DMS 273 (cell line): ENCODE measurements around the gene CRELD1.
"Not testable (repeated sequence)": the region's sequence is repeated elsewhere in the genome, so short reads cannot be mapped to it uniquely, and the experiment has no call there.

Experiments used
- DNase-seq: peaks from one replicate; lab custom pipeline; 2025; ENCODE audit not compliant: unreplicated experiment; lab: John Stamatoyannopoulos, UW

The CRELD1 gene

GRCh38 chr3:9934235-9934621, 594 bp downstream of the CRELD1 start:
- DNase-seq, result peak; percentile 66

GRCh38 chr3:9934993-9935392, 1.4 kb downstream of the CRELD1 start:
- DNase-seq, result no peak

DNA sequence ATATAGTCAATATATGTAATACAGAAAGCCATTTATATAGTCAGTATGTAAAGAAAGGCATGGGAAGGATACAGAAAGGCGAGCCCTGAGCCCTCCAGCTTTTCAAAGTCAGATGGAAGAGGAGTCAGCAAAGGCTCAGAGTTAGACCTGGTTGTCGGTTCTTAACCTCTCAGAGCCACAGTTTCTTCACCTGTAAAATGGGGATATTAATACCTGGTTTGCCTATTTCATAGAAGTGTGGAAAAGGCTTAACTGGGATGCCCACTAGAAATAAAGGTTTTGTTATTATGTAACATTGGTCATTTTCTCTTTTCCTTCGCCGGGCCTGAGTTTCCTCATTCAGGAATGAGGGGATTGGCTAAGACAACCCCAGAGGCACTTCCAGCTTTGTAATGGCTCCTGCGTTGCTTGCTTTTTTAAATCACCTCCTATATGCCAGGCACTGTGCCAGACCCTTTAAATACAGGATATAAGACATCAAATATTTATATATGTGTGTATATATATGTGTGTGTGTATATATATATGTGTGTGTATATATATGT, 2.4 kb downstream of the CRELD1 start:
- DNase-seq, result no peak

DNA sequence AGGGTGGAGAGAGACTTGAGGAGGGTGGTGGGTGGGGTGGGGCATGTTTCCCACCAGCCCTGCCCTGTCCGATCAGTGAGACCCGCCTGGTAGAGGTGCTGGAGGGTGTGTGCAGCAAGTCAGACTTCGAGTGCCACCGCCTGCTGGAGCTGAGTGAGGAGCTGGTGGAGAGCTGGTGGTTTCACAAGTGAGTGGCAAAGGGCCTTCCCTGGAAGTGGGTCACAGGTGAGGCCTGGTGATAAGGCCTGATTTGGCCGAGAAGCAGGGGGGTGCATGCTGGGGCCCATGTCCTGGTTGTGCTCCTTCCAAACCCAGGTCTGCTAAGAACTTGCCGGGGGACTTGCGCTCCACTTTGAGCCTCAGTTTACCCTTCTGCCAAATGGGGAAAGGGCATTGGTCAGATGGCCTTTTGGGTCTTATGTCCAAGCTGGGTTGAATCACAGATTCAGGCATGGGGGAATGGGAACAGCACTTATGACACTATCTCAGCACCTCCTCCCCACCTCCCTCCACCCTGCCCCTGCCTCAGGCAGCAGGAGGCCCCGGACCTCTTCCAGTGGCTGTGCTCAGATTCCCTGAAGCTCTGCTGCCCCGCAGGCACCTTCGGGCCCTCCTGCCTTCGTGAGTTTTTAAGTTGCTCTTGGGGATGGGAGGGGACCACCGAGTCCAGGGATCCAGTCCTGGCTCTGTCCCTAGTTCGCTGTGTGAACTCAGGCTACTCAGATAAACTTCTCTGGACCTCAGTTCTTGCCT, 4.0 kb downstream of the CRELD1 start:
- no peak for DNase-seq

GRCh38 chr3:9938966-9939365, 5.3 kb downstream of the CRELD1 start:
- no peak for DNase-seq

- not testable (repeated sequence) for DNase-seq
Measured at GRCh38 chr3:9939906-9940305, 6.3 kb downstream of the CRELD1 start.

DNA sequence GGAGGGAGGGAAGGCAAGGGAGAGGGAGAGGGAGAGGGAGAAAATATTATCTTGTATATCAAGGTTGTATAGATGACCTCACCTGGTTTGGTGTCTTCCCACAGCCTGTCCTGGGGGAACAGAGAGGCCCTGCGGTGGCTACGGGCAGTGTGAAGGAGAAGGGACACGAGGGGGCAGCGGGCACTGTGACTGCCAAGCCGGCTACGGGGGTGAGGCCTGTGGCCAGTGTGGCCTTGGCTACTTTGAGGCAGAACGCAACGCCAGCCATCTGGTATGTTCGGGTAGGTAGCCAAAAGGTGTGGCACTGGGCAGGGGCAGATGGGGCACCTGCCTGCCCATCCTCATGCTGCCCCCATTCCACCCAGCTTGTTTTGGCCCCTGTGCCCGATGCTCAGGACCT, 7.1 kb downstream of the CRELD1 start:
- no peak for DNase-seq

- no peak for DNase-seq
Measured at GRCh38 chr3:9942164-9942563, 8.5 kb downstream of the CRELD1 start.

DNA sequence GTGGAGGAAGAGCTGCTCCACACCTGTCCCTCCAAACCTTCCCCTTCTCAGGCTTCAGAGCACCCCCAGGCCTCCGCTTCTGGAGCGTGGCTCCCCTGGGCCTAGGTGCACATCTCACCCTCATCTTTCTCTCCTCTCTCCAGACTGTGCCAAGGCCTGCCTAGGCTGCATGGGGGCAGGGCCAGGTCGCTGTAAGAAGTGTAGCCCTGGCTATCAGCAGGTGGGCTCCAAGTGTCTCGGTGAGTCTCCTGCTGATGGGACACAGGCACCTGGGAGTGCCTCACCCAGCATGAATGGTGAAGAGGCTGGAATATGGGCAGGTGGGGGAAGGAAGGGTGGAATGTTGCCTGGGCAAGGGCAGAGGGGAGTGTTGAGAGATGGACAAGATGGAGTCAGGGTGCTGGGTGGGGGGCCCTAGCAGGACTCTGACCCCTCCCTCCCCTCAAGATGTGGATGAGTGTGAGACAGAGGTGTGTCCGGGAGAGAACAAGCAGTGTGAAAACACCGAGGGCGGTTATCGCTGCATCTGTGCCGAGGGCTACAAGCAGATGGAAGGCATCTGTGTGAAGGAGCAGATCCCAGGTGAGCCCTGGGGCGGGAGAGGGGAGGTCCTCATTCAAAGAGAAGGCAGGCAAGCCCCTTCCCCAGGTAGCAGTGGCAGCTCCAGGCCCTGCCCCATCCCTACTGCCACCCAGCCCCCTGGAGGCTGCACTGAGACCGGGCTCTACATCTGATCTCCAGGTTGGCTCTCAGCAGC, 9.5 kb downstream of the CRELD1 start:
- DNase-seq, result no peak

- no peak for DNase-seq
Measured at GRCh38 chr3:9944271-9944670, 10.6 kb downstream of the CRELD1 start.

- no peak for DNase-seq
Measured at GRCh38 chr3:9945358-9945757, 11.7 kb downstream of the CRELD1 start.

GRCh38 chr3:9946112-9947024, 12.7 kb downstream of the CRELD1 start:
- peak; percentile 93 for DNase-seq

GRCh38 chr3:9947025-9947995, 13.7 kb downstream of the CRELD1 start:
- peak; percentile 86 for DNase-seq

DNA sequence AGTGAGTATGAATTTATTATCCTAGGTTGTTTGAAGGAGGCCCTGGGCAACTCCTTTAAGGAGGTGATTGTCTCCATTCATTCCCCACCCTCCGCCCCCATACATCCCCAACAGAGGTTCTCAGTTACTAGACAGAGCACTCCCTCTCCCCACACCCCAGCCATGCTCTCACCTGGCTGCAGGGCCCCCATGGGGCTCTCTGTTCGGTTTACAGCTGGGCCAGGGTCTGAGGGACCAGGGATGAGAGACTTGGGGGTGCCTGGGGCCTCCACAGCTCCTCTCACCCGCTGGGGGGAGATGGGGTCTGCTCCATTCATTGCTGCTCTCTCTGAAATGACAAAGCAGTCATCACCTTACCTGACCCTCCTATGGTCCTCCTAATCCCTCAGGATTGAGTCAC, 15.0 kb downstream of the CRELD1 start:
- no peak for DNase-seq

DNA sequence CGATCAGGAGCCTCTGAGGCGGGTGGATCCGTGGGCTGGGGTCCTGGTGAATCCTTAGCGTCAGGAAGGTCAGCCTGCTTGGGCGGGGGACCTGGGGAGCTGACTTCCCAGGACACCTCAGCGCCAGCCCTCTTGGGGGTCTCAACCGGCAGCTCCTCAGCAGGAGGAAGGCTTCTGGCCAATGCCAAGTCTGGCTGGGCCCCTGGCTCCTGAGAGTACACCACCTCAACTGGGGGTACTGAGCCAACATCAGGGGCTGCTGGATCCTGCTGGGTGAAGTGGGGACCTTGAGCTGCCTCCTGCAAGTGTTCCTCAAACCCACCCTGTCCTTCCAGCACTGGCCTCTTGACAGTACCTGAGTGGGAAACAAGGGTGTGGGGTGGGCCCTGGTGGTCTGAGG, 15.5 kb downstream of the CRELD1 start:
- DNase-seq, result no peak

GRCh38 chr3:9949626-9950025, 16.0 kb downstream of the CRELD1 start:
- no peak for DNase-seq

DNA sequence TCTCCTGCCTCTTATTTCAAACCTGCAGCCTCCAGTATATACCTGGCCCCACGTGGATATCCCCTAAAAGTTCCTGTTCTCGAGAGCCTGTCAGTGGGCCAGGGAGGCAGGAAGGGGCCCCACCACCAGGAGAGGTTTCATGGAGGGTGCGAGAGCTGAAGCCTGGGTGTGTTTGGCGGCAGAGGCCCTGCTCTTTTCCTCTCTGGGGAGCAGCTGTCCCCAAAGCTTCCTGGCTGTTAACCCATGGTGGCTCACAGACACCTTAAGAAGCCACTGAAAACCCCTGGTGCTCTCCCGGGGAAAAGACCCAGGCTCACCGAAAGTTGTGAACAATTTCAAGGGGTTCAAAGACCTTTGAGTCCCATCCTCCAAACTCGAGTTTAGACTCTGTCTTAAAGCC, 17.5 kb downstream of the CRELD1 start:
- no peak for DNase-seq

DNA sequence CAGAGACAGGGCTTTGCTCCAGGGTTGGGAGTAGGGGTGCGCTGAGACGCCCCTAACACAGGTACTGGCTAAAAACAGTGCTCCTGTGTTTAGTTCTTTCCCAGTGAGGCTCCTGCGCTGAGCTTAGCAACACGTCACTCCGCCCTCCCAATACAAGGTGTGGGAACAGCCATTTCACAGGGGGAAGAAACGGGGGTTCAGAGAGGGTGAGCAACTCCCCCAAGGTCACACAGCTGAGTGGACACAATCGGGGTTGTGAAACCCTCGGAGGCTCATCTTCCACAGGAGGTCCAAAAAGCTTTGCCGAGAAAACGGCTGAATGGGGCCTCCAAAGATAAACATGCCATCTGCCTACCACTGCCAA, 17.9 kb downstream of the CRELD1 start:
- no peak for DNase-seq

- DNase-seq, result peak; percentile 65
Measured at GRCh38 chr3:9951962-9952805, 18.6 kb downstream of the CRELD1 start, which contains the start of gene PRRT3. Gene PRRT3 (minus strand): TSS chr3:9952408. CDS start chr3:9950115, 2,293 bp downstream.
